Mammary microvascular endothelial cell (primary cell): ENCODE measurements around the gene BBIP1. TPM values are rescaled to one million over a fixed set of nuclear protein-coding genes. Genes with fewer than 3 reads are reported as not detected.

Experiments used
- total RNA-seq: library from RNA; depleted of rRNA; stranded (reverse); fragments of >200 nt; gene quantifications from 2 replicates; pipeline ENCODE4 v1.2.3, GENCODE V29; 2015

BBIP1 gene, protein sequence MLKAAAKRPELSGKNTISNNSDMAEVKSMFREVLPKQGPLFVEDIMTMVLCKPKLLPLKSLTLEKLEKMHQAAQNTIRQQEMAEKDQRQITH
- 23.7 and 30.8 TPM in 2 replicates for total RNA-seq

GRCh38 chr10:110918643-110919348 is at the start of gene BBIP1:
Gene BBIP1, minus strand, starts transcription at chr10:110919180. Its CDS starts 1,023 bp downstream, at chr10:110918157.

GRCh38 chr10:110919349-110919931 is 460 bp upstream of the BBIP1 start, which contains the start of gene SHOC2:
Gene SHOC2, plus strand, starts transcription at chr10:110919604. Its CDS starts 44,755 bp downstream, at chr10:110964359.

GRCh38 chr10:110871298-110872084 is 47.5 kb downstream of the BBIP1 start, which contains the start of gene PDCD4:
Gene PDCD4, plus strand, starts transcription at chr10:110871928. Its CDS starts 4,100 bp downstream, at chr10:110876028.

Other genes with a start within 250 kb of the BBIP1 start
- 15.5 and 28.6 TPM in 2 replicates for gene PDCD4, start 47.3 kb downstream of the BBIP1 start, total RNA-seq
- 19.3 and 21.5 TPM in 2 replicates for gene SHOC2, start 424 bp upstream of the BBIP1 start, total RNA-seq
- gene ADRA2A, start 157.8 kb upstream of the BBIP1 start, total RNA-seq: under 0.01 TPM in 1 of 2 replicates, not detected in the other